MM.1S (cell line): Measurements from ENCODE around the gene HGD.

Experiments
- DNase-seq: peaks from one replicate; pipeline ENCODE4 v3.0.0-alpha.2; 2015
- H2AFZ ChIP-seq: fragments of 300-600 bp; sonication (generic); 2 replicates; pipeline ENCODE4 v1.6.0; 2016; ENCODE audit warnings: antibody characterized with exemption, low read length
- H3F3A ChIP-seq: fragments of 300-600 bp; sonication (generic); 2 replicates; pipeline ENCODE4 v1.6.1; 2016; ENCODE audit warnings: mild to moderate bottlenecking, antibody characterized with exemption, low read length, moderate library complexity, mixed read lengths; ENCODE audit not compliant: insufficient read depth
- H3K27ac ChIP-seq: fragments of 300-600 bp; sonication (generic); 2 replicates; pipeline ENCODE4 v1.5.1; 2016; ENCODE audit warnings: mild to moderate bottlenecking, low read length
- H3K27me3 ChIP-seq: fragments of 300-600 bp; sonication (generic); replicated peaks from 2 replicates; pipeline ENCODE4 v1.6.0; 2016; ENCODE audit warnings: low read length; ENCODE audit not compliant: insufficient read depth
- H3K36me3 ChIP-seq: fragments of 300-600 bp; sonication (generic); replicated peaks from 2 replicates; pipeline ENCODE4 v1.6.1; 2016; ENCODE audit warnings: mild to moderate bottlenecking, low read length, mixed read lengths; ENCODE audit not compliant: insufficient read depth
- H3K4me1 ChIP-seq: fragments of 300-600 bp; sonication (generic); 2 replicates; pipeline ENCODE4 v1.6.1; 2016; ENCODE audit warnings: low read length, mixed read lengths
- H3K4me2 ChIP-seq: fragments of 300-600 bp; sonication (generic); 2 replicates; pipeline ENCODE4 v1.6.0; 2016; ENCODE audit warnings: low read depth, low read length
- H3K4me3 ChIP-seq: fragments of 300-600 bp; sonication (generic); 2 replicates; pipeline ENCODE4 v1.5.1; 2016; ENCODE audit warnings: low read length, mixed read lengths
- H3K79me2 ChIP-seq: fragments of 300-600 bp; sonication (generic); 2 replicates; pipeline ENCODE4 v1.6.1; 2016; ENCODE audit warnings: mixed run types, low read length, mixed read lengths
- H3K9ac ChIP-seq: fragments of 300-600 bp; sonication (generic); 2 replicates; pipeline ENCODE4 v1.6.1; 2016; ENCODE audit warnings: low read length, mixed read lengths
- H3K9me2 ChIP-seq: fragments of 300-600 bp; sonication (generic); replicated peaks from 2 replicates; pipeline ENCODE4 v1.6.1; 2016; ENCODE audit warnings: mild to moderate bottlenecking, low read length, mixed read lengths; ENCODE audit not compliant: insufficient read depth
- H3K9me3 ChIP-seq: fragments of 300-600 bp; sonication (generic); replicated peaks from 2 replicates; pipeline ENCODE4 v1.6.1; 2016; ENCODE audit warnings: mild to moderate bottlenecking, low read length, mixed read lengths; ENCODE audit not compliant: insufficient read depth
- H4K20me1 ChIP-seq: fragments of 300-600 bp; sonication (generic); 2 replicates; pipeline ENCODE4 v1.6.1; 2016; ENCODE audit warnings: mild to moderate bottlenecking, low read length, moderate library complexity, mixed read lengths; ENCODE audit not compliant: insufficient read depth
- EZH2 ChIP-seq: fragments of 300-600 bp; sonication (generic); optimal IDR thresholded peaks from 2 replicates; pipeline ENCODE3; 2017; ENCODE audit warnings: low read depth, mild to moderate bottlenecking, antibody characterized with exemption, low read length, mixed read lengths
- EZH2phosphoT487 ChIP-seq: fragments of 300-600 bp; sonication (generic); IDR thresholded peaks from 2 replicates; pipeline ENCODE4 v1.6.1; 2018; ENCODE audit warnings: antibody characterized with exemption, low read length
- TF ChIP-seq, protein P1 (sequence below): fragments of 300-600 bp; sonication (generic); IDR thresholded peaks from 2 replicates; pipeline ENCODE4 v1.5.1; 2016; ENCODE audit warnings: antibody characterized with exemption, low read length, mixed read lengths

HGD gene

DNA sequence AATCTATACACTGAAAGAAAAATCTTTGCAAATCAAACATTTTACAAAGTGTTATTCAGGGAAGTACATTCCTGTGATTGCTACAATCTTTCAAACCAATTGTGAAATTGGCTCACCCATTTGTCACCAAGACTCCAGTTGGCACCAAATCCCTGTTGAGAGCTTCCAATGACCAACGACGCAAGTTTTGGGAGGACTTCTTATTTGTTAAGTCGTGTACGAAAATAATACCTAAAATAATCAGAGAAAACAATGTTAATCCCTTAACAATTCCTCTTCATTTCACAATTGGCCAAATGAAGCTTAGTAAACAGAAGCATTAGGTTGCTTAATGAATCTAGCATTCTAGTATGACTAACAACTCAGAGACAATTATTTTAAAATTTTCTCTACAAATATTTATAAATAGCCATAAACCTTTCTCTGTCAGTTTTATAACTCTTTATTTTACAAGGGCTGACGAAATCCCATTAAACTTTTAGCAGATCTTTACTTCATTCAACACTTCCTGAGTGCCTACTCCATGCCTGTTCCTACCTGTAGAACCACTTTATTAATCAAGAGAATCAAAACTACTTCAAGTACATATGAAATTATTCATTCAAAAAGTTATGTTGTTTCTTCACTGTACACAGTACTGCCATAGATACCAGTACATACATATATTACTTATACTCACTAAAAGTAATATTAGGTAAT, 24.0 kb upstream of the HGD start:
- no peak overlapping the region for H3K9ac ChIP-seq
- H3K4me2 ChIP-seq: no peak overlapping the region
- no peaks in the 10 kb centered on the region for H3K9me3 ChIP-seq
- no peaks in the 10 kb centered on the region for H3K27me3 ChIP-seq
- TF ChIP-seq, protein P1, sequence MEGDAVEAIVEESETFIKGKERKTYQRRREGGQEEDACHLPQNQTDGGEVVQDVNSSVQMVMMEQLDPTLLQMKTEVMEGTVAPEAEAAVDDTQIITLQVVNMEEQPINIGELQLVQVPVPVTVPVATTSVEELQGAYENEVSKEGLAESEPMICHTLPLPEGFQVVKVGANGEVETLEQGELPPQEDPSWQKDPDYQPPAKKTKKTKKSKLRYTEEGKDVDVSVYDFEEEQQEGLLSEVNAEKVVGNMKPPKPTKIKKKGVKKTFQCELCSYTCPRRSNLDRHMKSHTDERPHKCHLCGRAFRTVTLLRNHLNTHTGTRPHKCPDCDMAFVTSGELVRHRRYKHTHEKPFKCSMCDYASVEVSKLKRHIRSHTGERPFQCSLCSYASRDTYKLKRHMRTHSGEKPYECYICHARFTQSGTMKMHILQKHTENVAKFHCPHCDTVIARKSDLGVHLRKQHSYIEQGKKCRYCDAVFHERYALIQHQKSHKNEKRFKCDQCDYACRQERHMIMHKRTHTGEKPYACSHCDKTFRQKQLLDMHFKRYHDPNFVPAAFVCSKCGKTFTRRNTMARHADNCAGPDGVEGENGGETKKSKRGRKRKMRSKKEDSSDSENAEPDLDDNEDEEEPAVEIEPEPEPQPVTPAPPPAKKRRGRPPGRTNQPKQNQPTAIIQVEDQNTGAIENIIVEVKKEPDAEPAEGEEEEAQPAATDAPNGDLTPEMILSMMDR: no peak
- TF ChIP-seq EZH2 (no peak), EZH2phosphoT487 (no peak)
- no peaks in the 10 kb centered on the region for H3K79me2 ChIP-seq
- H3F3A ChIP-seq: no peaks in the 10 kb centered on the region
- DNase-seq: no peak
- H3K27ac ChIP-seq: no peak overlapping the region
- H3K4me1 ChIP-seq: no peaks in the 10 kb centered on the region
- H2AFZ ChIP-seq: no peak overlapping the region
- H4K20me1 ChIP-seq: no peaks in the 10 kb centered on the region
- no peaks in the 10 kb centered on the region for H3K9me2 ChIP-seq
- H3K36me3 ChIP-seq: no peaks in the 10 kb centered on the region
- H3K4me3 ChIP-seq: no peak overlapping the region

DNA sequence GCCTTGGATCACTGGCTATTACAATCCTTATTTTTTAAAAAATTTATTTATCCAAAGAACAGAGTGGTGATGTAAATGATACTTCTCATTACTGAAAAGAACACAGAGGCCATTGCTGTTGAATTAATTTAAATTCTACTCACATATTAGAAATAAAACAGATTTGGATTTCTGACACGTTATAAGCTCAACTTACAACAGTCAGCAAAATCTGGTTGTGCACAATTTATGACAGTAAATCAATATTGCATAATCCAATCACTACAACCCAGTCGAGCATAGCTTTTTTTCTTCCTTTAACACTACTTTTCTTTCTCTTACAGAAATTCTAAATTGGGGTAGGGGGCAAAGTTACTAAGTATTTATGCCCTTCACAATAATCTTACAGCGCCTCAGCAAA, 17.3 kb upstream of the HGD start:
- no peaks in the 10 kb centered on the region for H3F3A ChIP-seq
- no peaks in the 10 kb centered on the region for H3K9me3 ChIP-seq
- H3K4me2 ChIP-seq: no peak overlapping the region
- H2AFZ ChIP-seq: no peak overlapping the region
- H3K27ac ChIP-seq: no peak overlapping the region
- no peaks in the 10 kb centered on the region for H3K27me3 ChIP-seq
- H3K4me3 ChIP-seq: no peak overlapping the region
- TF ChIP-seq EZH2phosphoT487 (no peak), EZH2 (no peak)
- TF ChIP-seq, protein P1: no peak
- no peaks in the 10 kb centered on the region for H3K4me1 ChIP-seq
- no peak overlapping the region for H3K9ac ChIP-seq
- no peaks in the 10 kb centered on the region for H3K79me2 ChIP-seq
- no peaks in the 10 kb centered on the region for H4K20me1 ChIP-seq
- no peak for DNase-seq
- H3K9me2 ChIP-seq: no peaks in the 10 kb centered on the region
- H3K36me3 ChIP-seq: no peaks in the 10 kb centered on the region

DNA sequence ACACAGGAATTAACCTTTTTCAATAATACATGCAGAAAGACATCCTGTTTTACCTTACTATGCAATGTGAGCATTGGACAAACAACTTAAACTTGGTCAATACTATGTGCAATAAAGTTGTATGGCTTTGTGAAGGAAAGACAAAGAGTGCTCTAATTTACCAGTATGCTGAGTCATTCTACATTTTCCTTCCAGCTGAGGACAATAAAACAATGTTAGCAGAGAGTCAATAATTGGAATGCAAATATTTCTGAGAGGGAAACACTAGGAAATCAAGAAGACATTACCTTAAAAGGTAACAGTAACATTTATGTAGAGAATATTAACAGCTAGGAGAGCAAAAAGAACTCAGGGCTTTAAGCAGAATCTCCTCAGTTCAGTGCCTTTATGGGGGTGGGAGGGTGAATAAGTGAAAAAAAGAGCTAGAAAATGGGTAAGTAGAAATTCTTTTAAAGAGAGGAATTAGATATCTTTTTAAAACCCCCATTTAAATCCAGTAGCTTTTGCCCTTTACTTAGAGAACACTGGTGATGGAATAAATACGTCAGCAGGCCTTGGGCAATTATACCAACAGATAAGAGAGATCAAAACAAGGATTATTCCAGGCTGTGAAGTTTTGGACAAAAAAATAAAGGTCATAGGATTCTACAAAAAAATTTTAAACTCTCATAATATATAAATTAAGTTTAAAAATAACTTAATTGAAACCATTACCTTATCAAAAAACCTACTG, 11.6 kb upstream of the HGD start:
- H2AFZ ChIP-seq: no peak overlapping the region
- no peaks in the 10 kb centered on the region for H3K27me3 ChIP-seq
- no peaks in the 10 kb centered on the region for H4K20me1 ChIP-seq
- DNase-seq: no peak
- H3F3A ChIP-seq: no peaks in the 10 kb centered on the region
- H3K9me3 ChIP-seq: no peaks in the 10 kb centered on the region
- TF ChIP-seq EZH2phosphoT487 (no peak), EZH2 (no peak)
- TF ChIP-seq, protein P1: no peak
- no peaks in the 10 kb centered on the region for H3K9me2 ChIP-seq
- no peak overlapping the region for H3K4me2 ChIP-seq
- H3K27ac ChIP-seq: no peak overlapping the region
- no peaks in the 10 kb centered on the region for H3K36me3 ChIP-seq
- no peak overlapping the region for H3K4me3 ChIP-seq
- H3K4me1 ChIP-seq: no peaks in the 10 kb centered on the region
- H3K79me2 ChIP-seq: no peaks in the 10 kb centered on the region
- H3K9ac ChIP-seq: no peak overlapping the region
